HG03045 (cell line): Measurements from ENCODE around the gene SGK1.

Experiments used
- ATAC-seq: cut with Tn5 transposase; IDR thresholded peaks from one replicate; pipeline ENCODE4 v1.9.1; 2021; ENCODE audit warnings: mild to moderate bottlenecking, moderate library complexity; ENCODE audit not compliant: unreplicated experiment

The SGK1 gene

GRCh38 chr6:134317471-134318131 lies at the start of gene SGK1:
Gene SGK1 (minus strand): TSS chr6:134318112. CDS start chr6:134317460, 652 bp downstream.
- ATAC-seq, result peak; percentile 53

- ATAC-seq, result no peak
Measured at GRCh38 chr6:134363323-134364039, 45.6 kb upstream of the SGK1 start.

GRCh38 chr6:134361011-134361410 lies 43.1 kb upstream of the SGK1 start:
- no peak for ATAC-seq

GRCh38 chr6:134359302-134359701 lies 41.4 kb upstream of the SGK1 start:
- no peak for ATAC-seq

GRCh38 chr6:134358320-134358719 lies 40.4 kb upstream of the SGK1 start:
- ATAC-seq, result no peak

- no peak for ATAC-seq
Measured at GRCh38 chr6:134357022-134357487, 39.1 kb upstream of the SGK1 start.

GRCh38 chr6:134356405-134356804 lies 38.5 kb upstream of the SGK1 start:
- ATAC-seq, result no peak

- ATAC-seq, result no peak
Measured at GRCh38 chr6:134352786-134353480, 35.0 kb upstream of the SGK1 start.

- ATAC-seq, result no peak
Measured at GRCh38 chr6:134351615-134352474, 33.9 kb upstream of the SGK1 start.

- ATAC-seq, result no peak
Measured at GRCh38 chr6:134347885-134348805, 30.2 kb upstream of the SGK1 start.

GRCh38 chr6:134346932-134347545 lies 29.1 kb upstream of the SGK1 start:
- ATAC-seq, result no peak

GRCh38 chr6:134345789-134346188 lies 27.9 kb upstream of the SGK1 start:
- ATAC-seq, result no peak

GRCh38 chr6:134343066-134343465 lies 25.2 kb upstream of the SGK1 start:
- ATAC-seq, result no peak

GRCh38 chr6:134341999-134342567 lies 24.2 kb upstream of the SGK1 start:
- ATAC-seq, result no peak

GRCh38 chr6:134340179-134340975 lies 22.5 kb upstream of the SGK1 start:
- ATAC-seq, result no peak

GRCh38 chr6:134339216-134339615 lies 21.3 kb upstream of the SGK1 start:
- ATAC-seq, result no peak

GRCh38 chr6:134331256-134331655 lies 13.3 kb upstream of the SGK1 start:
- ATAC-seq, result no peak

GRCh38 chr6:134330555-134330954 lies 12.6 kb upstream of the SGK1 start:
- ATAC-seq, result no peak
